Measurements from ENCODE around the gene LARGE1.
"Not testable (repeated sequence)": the region's sequence is repeated elsewhere in the genome, so short reads cannot be mapped to it uniquely, and the experiment has no call there.

Gene LARGE1

GRCh38 chr22:33461698-33462434, 458.4 kb downstream of the LARGE1 start:
- DNase-seq = no peak

GRCh38 chr22:33461245-33461644, 459.0 kb downstream of the LARGE1 start:
- DNase-seq = not testable (repeated sequence)

DNA sequence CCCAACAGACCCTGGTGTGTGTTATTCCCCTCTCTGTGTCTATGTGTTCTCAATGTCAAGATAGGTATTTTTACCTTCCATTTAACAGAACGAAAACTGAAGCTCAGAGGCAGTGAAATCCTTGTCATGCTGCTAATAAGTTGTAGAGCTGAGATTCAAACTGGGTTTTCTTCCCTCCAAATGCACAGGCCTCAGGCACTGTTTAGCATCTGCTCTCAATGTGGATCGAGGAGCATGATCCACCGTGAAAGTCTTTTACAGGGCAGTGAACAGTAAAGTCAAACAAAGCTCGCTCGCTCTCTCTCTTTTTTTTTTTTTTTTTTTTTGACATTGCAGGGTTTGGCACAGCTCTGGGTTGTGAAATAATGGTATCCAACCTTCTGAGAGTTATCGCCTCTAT, 461.1 kb downstream of the LARGE1 start:
- no peak for DNase-seq

- DNase-seq = no peak
Observed at GRCh38 chr22:33456511-33456910, 463.8 kb downstream of the LARGE1 start.

DNA sequence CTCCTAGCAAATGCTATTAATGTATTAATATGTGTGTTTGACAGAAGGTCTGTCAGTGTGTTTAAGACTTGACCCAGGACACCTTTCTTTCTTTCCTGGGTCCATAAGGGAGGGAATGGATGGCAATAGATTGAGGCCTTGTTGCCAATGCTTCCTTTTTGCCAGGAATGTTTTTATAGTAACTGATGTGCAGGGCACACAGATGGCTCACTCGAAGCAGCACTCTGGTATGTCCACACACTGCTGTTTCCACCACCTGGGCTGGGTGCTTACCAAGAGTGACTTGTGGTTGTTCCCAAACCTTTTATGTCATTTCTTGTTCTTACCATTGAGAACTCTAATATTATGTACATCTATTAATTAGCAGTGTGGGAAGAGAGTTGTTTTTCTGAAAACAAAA, 465.2 kb downstream of the LARGE1 start:
- DNase-seq = no peak

DNA sequence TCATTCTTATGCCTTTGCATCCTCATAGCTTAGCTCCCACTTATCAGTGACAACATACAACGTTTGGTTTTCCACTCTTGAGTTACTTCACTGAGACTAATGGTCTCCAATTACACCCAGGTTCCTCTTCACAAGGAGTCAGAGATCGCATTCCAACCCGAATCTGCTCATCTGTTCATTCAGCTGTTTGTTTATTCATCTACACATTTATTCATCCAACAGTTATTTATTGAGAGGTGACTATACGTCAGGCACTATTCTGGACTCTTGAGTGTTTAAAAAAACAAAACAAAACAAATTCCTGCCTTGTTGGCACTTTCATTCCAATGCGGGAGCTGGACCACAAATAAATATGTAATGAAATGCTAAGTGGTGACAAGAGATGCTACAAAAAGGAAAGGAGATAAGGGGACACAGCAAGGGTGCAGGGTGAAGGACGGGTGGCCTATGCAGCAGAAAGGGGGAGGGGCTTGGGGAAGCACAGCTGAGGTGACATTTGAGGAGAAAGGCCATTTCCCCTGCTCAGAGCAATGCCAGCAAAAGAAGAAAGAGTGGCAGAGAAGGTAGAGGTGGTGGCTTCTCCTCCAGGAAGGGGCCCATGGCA, 468.3 kb downstream of the LARGE1 start:
- DNase-seq = no peak

DNA sequence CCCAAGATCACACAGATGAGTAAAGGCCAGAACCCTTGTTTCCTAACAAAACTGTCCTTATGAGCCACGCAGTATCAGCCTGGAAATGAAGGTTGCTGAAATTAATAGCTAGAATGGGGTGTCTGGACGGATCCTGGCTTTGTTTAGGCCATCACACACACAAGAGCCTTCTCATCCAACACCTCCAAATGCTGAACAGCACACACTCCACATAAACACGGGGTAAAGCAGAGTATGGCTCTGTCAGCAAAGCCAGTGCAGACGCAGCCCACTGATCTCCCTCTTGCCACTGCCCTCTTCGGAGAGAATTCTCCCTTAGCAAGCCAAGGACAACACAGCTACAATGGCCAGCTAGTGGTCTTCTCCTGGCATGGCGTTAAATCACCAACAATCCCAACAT, 469.5 kb downstream of the LARGE1 start:
- DNase-seq = no peak

GRCh38 chr22:33447733-33448132, 472.5 kb downstream of the LARGE1 start:
- no peak for DNase-seq

DNA sequence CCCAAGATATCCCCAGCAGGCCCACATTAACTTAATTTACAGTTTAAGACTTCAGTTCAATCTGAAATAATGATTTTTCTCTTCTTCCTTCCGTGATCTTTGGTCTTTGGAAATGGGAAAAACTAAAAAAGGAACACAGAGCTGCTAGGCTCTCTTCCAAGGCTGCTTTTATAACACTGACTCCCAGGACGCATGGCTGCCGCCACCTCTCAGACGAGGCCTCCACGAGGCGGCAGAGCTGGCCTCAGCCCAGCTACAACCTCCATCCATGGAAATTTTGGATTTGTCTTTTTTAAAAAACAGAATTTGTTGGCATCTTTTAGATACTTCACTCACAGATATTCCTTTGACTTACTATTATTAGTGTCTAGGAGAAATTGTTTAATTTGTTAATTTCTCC, 476.6 kb downstream of the LARGE1 start:
- no peak for DNase-seq

DNA sequence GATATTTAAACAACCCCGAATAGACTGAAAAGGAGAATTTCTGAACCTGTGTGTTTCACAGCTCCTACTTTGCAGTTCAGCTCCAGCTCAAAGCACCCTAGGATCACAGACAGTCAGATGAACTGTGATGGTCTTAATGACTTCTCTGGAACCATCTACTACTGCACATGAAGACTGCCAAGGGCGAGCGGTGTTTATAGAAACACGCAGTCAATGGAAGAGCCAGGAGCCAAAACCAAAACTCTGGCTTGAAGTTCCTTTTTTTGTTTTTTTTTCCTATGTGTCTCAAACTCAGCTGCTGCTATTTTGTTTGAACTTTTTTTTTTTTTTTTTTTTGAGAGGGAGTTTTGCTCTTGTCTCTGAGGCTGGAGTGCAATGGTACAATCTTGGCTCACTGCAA, 479.5 kb downstream of the LARGE1 start:
- no peak for DNase-seq

- no peak for DNase-seq
Observed at GRCh38 chr22:33438273-33438672, 482.0 kb downstream of the LARGE1 start.

DNA sequence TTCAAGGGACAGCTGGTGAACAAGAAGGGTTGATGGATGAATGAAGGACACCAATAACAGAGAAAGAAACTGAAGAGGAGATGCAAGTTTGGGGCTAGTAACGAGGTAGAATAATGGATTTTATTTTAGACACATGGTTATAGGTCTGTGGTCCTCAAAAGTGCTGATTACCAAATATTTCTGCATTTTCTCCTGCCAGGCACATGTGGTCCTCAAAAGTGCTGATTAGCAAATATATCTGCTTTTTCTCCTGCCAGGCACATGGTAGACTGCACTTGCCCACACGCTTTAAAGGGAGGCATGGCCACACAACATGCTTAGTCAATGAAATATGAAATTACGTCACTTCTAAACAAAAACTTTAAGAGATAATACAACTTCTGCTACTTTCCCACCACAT, 489.0 kb downstream of the LARGE1 start:
- DNase-seq = no peak

GRCh38 chr22:33429281-33429680, 491.0 kb downstream of the LARGE1 start:
- DNase-seq = no peak

GRCh38 chr22:33427461-33427860, 492.8 kb downstream of the LARGE1 start:
- no peak for DNase-seq

DNA sequence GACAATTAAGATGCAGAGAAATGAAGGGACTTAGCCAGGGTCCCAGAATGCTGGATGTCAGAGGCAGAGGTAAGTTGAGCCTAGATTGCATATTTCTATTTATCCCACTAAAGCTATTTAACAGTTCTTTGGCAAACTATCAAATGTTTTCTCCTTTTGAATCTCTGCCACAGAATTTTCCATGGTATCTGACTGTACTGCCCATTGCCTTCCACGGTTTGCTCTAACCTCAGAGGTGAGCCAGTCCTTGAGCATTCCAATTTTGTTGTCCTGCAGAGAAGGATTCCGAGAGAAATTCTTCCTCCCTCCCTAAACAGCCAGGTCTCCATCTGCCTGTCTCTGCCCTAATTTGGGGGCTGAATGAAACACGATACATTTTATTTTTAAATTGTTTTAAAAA, 493.8 kb downstream of the LARGE1 start:
- no peak for DNase-seq

DNA sequence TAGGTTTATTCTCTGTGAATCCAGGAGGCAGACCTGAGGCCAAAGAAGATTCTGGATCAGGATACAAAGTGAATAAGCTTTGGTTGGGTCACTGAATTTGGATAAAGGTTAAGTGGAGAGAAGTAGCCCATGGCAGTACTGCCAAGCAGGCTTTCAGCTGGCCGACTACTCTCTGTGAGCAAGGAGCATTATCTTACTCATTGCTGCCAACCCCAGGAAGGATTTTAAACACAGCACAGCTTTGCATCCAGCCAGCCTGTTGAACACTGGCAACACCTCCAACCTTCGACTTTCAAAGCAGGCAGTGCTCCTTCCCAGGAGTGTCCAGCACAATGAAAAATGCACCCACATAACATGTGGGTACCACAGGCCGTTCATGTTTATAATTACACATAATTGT, 498.4 kb downstream of the LARGE1 start:
- no peak for DNase-seq

DNA sequence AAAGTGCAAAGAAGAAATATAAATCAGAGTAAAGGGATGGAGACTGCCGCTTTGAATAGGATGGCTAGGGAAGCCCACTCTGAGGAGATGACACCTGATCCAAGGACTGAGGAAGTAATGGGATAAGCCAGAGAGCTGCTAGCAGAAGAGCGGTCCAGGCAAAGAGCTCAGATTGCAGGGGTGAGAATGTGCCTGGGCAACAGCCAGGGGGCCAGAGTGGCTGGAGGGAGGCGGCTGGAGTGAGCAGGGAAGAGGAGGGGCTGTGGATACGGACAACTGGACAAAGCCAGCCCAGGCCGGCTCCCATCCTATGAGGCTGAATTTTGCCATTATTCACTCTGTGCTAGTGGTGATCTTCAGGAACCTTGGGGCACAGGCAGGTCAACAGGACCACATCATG, 501.8 kb downstream of the LARGE1 start:
- no peak for DNase-seq

DNA sequence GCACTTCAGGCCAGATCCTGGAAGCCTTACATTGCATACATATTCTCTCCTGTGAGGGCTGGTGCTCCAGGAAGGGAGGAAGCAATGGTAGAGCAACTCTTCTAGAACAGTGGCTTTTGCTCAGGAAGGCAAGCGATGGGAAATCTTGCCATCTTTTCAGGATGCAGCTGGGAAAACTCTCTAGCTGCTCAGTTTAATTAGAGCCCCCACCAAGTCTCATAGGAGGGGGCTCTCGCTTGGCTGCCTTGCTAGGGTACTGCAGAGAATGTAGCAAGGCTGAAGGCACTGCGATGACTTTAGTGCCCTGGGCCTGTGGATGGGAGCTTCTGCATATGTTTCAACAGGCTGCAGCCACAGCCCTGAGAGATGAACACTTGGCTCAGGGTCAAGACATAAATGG, 504.9 kb downstream of the LARGE1 start:
- no peak for DNase-seq

GRCh38 chr22:33409079-33409478, 511.2 kb downstream of the LARGE1 start:
- no peak for DNase-seq

- no peak for DNase-seq
Observed at GRCh38 chr22:33405194-33405593, 515.1 kb downstream of the LARGE1 start.

GRCh38 chr22:33404723-33405122, 515.6 kb downstream of the LARGE1 start:
- no peak for DNase-seq

GRCh38 chr22:33402325-33402724, 518.0 kb downstream of the LARGE1 start:
- no peak for DNase-seq

- DNase-seq = no peak
Observed at GRCh38 chr22:33401291-33401690, 519.0 kb downstream of the LARGE1 start.

DNA sequence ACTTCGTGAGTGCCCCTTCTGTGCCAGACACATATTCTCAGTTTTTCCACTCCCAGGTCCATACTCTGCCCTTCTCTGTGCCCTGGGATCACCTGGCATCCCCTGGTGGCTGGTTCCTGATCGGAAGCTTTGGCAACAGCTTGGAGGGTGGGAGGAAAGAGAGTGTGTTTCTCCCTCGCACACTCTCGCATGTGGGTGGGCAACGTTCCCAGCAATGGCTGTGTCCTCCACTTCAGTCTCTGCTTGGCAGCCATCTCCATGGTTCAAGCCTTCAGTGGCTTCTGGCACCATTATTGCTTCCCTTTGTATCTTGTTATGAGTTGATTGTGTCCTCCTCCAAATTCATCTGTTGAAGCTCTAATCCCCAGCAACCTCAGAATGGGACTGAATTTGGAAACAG, 519.4 kb downstream of the LARGE1 start:
- DNase-seq = no peak
